ENCODE measurements around the gene PRCD.
A peak's percentile ranks its signal among the peaks of the same experiment; 100 is the strongest.

PRCD gene

DNA sequence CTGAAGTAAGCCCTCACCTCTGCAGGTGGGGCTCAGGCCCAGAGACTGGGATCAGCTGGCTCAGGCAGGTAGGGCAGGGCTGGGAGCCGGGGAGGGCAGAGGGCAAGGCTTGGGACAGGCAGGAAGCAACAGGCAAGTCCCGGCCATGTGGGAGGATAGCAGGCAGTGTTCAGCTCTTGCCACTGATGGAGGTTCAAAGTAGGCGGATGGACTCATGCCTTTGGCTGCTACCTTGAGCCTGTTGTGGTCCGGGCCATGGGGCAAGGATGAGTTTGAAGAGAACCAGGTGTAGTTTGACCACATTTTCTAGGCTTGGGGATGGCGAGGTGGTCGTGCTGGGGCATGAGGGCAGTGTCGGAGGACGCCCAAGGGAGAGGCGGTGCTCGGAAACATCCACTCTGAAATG is 2.7 kb downstream of the PRCD start:
- no peak for DNase-seq

GRCh38 chr17:76542984-76543383 is 3.1 kb downstream of the PRCD start:
- no peak for DNase-seq

DNA sequence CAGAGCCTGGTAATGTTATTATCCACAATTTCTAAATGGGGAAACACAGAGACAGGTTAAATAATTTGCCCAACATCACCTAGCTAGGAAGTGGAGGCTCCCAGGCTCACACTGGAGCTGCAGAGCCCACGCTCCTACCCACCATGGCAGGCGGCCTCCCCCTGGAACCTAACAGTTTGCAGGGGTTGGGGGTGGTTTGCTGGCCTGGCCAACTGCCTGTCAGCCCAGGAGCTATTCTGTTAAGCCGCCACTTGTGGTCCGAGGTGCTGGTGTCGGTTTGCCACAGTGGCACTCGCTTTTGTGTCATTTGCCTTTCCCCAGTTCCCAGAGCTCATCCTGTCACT is 3.6 kb downstream of the PRCD start:
- no peak for DNase-seq

- DNase-seq = no peak
Observed at GRCh38 chr17:76543826-76544545, 4.1 kb downstream of the PRCD start.

DNA sequence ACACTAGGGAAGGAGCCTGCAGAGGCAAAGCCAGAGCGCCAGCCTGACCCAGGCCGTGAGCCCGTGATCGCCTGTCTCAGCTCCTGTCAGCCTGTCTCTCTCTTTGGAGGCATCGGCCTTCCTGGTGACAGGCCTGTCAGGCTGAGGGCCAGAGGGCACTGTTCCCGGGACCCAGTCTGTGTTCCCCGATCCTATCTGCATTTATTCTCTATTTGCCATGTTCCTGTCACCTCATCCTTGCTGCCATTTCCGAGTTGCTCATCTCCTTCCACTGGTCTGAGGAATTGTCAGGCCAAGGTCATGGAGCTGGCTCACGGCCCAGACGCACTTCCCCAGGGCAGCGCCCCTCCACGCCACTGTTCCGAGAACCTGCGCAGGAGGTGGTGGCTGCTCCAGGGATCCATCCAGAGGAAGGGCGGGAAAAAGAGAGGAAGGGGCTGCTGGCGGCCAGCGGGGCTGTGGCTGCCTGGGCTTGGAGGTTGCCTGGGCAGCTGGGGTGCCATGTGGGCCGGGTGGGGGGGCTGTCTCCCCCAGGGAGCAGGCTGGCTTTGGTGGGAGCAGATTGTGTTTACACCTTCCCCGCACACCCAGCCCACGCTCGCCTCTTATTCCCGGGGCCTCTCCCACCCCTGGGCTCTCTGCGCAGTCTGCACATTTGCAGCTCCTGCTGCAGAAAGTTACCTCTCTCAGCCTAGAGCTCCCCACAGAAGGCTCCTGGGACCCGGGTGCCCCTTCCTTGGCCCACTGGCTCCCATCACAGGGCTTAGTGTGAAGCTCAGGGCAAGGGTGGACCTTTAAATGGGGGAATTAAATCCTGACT is 4.9 kb downstream of the PRCD start:
- DNase-seq = no peak

DNA sequence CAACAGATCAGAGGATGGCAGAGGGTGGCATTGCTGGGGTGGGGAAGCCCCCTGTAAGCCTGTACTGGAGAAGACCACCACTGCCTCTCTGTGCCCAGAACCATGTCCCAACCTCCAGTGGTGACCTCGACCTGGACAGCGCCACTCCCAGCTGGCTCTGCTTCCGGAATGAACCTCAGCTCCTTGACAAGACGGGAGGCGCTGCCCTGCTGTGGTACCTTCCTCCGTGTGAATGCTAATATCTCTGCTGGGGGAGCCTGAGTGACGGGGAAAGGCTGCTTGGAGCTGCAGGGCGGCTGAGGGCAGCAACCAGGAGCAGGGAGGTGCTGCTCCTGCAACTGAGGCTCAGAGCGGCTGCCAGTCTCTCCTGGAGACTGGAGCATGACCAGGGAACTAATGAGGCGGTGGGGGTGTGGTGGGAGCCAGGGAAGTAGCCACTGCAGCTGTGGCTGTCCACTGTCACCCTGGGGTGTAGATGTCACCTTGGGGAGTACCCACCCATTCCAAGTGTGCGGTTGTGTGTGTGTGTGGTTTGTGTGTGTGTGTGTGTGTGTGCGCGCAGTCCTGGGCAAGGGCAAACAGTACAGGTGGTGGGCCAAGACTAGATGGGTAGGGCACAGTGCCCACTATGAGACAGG is 6.2 kb downstream of the PRCD start:
- no peak for DNase-seq

GRCh38 chr17:76546556-76547182 is 6.8 kb downstream of the PRCD start:
- no peak for DNase-seq

GRCh38 chr17:76547183-76547641 is 7.4 kb downstream of the PRCD start:
- DNase-seq = no peak

- DNase-seq = no peak
Observed at GRCh38 chr17:76547642-76548202, 7.9 kb downstream of the PRCD start.

GRCh38 chr17:76548378-76549214 is 8.8 kb downstream of the PRCD start:
- DNase-seq = no peak

GRCh38 chr17:76549215-76549518 is 9.3 kb downstream of the PRCD start:
- no peak for DNase-seq

- DNase-seq = no peak
Observed at GRCh38 chr17:76549539-76549938, 9.7 kb downstream of the PRCD start.

- peak; percentile 29 for DNase-seq
Observed at GRCh38 chr17:76550712-76551615, 11.1 kb downstream of the PRCD start.

- DNase-seq = peak; percentile 76
Observed at GRCh38 chr17:76551685-76552084, 11.8 kb downstream of the PRCD start.

GRCh38 chr17:76553178-76553908 is 13.5 kb downstream of the PRCD start:
- no peak for DNase-seq

DNA sequence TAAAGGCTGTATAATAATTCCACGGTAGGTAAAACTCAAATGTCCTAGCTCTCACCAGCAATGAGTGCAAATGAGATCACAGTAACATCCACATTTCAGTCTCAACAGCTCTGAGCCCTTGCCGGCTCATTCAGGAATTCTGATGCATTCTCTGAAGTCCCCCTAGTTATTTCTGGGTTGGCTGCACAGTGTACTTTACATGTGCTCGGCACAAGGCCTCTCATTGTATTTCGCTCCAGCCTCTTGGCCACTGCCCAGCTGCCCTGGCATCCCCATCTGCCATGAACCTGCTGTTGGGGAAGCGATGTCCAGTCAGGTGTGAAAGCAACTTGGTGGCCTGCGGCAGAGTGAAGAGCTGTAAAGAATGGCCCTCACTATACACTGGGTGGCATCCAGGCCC is 14.3 kb downstream of the PRCD start:
- DNase-seq = no peak

GRCh38 chr17:76556765-76557367 is 17.0 kb downstream of the PRCD start:
- DNase-seq = no peak

DNA sequence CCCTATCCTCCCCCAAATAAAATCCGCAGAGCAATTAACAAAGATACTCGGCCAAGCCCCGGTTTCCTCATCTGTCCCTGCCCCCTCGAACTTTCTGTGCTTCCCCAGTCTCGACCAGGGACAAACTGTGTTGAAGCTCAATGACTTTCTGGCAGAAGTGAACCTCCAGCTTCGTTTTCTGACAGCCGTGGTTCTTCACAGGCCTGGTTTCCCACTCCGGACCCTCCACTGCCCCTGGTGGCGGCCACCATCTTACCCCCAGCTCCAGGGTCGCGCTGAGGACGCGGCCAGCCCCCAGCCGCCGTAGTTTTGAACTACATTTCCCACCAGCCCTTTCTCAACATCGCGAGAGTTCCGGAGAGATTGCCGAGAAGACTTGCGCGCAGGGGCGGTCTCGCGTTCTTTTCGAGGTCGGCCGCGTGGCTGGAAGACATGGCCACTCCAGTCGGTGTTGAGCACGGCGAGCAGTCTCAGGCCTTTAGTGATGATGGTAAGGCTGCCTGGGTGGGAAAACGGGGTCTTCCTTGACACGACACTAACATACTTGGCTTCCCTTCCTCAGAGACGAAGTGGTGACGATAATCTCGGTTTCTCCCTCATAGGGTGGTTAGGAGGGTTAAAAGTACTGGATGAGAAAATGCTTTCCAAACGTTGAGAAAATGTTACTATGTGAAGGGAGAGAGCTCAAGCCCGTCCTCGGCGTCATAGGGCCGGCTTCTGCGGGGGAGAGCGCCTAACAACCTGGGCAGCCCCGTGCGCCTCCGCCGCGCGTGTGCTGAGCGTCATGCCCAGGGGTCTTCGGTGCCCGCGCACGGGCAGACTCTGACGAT is 17.7 kb downstream of the PRCD start:
- DNase-seq = peak; percentile 88

Measured in NCI-H2029 (cell line).